MM.1S (cell line): ENCODE results near the gene LPCAT1.

ENCODE experiments used
- DNase-seq: peaks from one replicate; pipeline ENCODE4 v3.0.0-alpha.2; 2015
- H2AFZ ChIP-seq: fragments of 300-600 bp; sonication (generic); 2 replicates; pipeline ENCODE4 v1.6.0; 2016; ENCODE audit warnings: antibody characterized with exemption, low read length
- H3F3A ChIP-seq: fragments of 300-600 bp; sonication (generic); 2 replicates; pipeline ENCODE4 v1.6.1; 2016; ENCODE audit warnings: mild to moderate bottlenecking, antibody characterized with exemption, low read length, moderate library complexity, mixed read lengths; ENCODE audit not compliant: insufficient read depth
- H3K27ac ChIP-seq: fragments of 300-600 bp; sonication (generic); 2 replicates; pipeline ENCODE4 v1.5.1; 2016; ENCODE audit warnings: mild to moderate bottlenecking, low read length
- H3K27me3 ChIP-seq: fragments of 300-600 bp; sonication (generic); replicated peaks from 2 replicates; pipeline ENCODE4 v1.6.0; 2016; ENCODE audit warnings: low read length; ENCODE audit not compliant: insufficient read depth
- H3K36me3 ChIP-seq: fragments of 300-600 bp; sonication (generic); replicated peaks from 2 replicates; pipeline ENCODE4 v1.6.1; 2016; ENCODE audit warnings: mild to moderate bottlenecking, low read length, mixed read lengths; ENCODE audit not compliant: insufficient read depth
- H3K4me1 ChIP-seq: fragments of 300-600 bp; sonication (generic); 2 replicates; pipeline ENCODE4 v1.6.1; 2016; ENCODE audit warnings: low read length, mixed read lengths
- H3K4me2 ChIP-seq: fragments of 300-600 bp; sonication (generic); 2 replicates; pipeline ENCODE4 v1.6.0; 2016; ENCODE audit warnings: low read depth, low read length
- H3K4me3 ChIP-seq: fragments of 300-600 bp; sonication (generic); 2 replicates; pipeline ENCODE4 v1.5.1; 2016; ENCODE audit warnings: low read length, mixed read lengths
- H3K79me2 ChIP-seq: fragments of 300-600 bp; sonication (generic); 2 replicates; pipeline ENCODE4 v1.6.1; 2016; ENCODE audit warnings: mixed run types, low read length, mixed read lengths
- H3K9ac ChIP-seq: fragments of 300-600 bp; sonication (generic); 2 replicates; pipeline ENCODE4 v1.6.1; 2016; ENCODE audit warnings: low read length, mixed read lengths
- H3K9me2 ChIP-seq: fragments of 300-600 bp; sonication (generic); replicated peaks from 2 replicates; pipeline ENCODE4 v1.6.1; 2016; ENCODE audit warnings: mild to moderate bottlenecking, low read length, mixed read lengths; ENCODE audit not compliant: insufficient read depth
- H3K9me3 ChIP-seq: fragments of 300-600 bp; sonication (generic); replicated peaks from 2 replicates; pipeline ENCODE4 v1.6.1; 2016; ENCODE audit warnings: mild to moderate bottlenecking, low read length, mixed read lengths; ENCODE audit not compliant: insufficient read depth
- H4K20me1 ChIP-seq: fragments of 300-600 bp; sonication (generic); 2 replicates; pipeline ENCODE4 v1.6.1; 2016; ENCODE audit warnings: mild to moderate bottlenecking, low read length, moderate library complexity, mixed read lengths; ENCODE audit not compliant: insufficient read depth
- EZH2 ChIP-seq: fragments of 300-600 bp; sonication (generic); optimal IDR thresholded peaks from 2 replicates; pipeline ENCODE3; 2017; ENCODE audit warnings: low read depth, mild to moderate bottlenecking, antibody characterized with exemption, low read length, mixed read lengths
- EZH2phosphoT487 ChIP-seq: fragments of 300-600 bp; sonication (generic); IDR thresholded peaks from 2 replicates; pipeline ENCODE4 v1.6.1; 2018; ENCODE audit warnings: antibody characterized with exemption, low read length
- TF ChIP-seq, protein P1 (sequence below): fragments of 300-600 bp; sonication (generic); IDR thresholded peaks from 2 replicates; pipeline ENCODE4 v1.5.1; 2016; ENCODE audit warnings: antibody characterized with exemption, low read length, mixed read lengths

The LPCAT1 gene

DNA sequence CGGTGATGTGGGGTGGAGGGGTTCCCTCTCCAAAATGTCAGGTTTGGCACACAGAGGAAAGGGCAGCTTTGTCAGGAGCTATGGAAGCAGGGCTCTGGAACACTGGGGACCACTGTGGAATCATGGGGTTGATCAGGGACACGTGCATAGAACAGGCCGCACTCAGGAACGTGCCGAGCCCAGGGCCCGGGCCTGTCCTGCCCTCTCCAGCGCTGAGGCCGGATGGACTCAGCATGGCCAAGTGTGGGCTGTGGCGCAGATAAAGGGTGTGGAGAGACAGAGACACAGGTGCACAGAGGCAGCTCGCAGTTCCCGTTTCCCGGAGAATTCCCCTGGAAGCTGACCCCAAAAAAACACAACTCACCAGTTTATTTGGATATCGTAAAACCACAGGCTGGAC, 40.7 kb downstream of the LPCAT1 start:
- Histone ChIP-seq H3K36me3 (peaks cover 8% of the 10 kb centered on the region; the same call in 1 of the 2 replicates), H3K4me3 (no peak overlapping the region), H3K27me3 (no peaks in the 10 kb centered on the region), H3K4me2 (no peak overlapping the region), H3K79me2 (peaks cover 50% of the 10 kb centered on the region), H3F3A (no peaks in the 10 kb centered on the region), H3K9me2 (no peaks in the 10 kb centered on the region), H3K9ac (no peak overlapping the region), H3K4me1 (no peaks in the 10 kb centered on the region), H2AFZ (no peak overlapping the region), H3K27ac (no peak overlapping the region), H4K20me1 (no peaks in the 10 kb centered on the region), H3K9me3 (no peaks in the 10 kb centered on the region)
- TF ChIP-seq EZH2 = no peak
- TF ChIP-seq, protein P1, sequence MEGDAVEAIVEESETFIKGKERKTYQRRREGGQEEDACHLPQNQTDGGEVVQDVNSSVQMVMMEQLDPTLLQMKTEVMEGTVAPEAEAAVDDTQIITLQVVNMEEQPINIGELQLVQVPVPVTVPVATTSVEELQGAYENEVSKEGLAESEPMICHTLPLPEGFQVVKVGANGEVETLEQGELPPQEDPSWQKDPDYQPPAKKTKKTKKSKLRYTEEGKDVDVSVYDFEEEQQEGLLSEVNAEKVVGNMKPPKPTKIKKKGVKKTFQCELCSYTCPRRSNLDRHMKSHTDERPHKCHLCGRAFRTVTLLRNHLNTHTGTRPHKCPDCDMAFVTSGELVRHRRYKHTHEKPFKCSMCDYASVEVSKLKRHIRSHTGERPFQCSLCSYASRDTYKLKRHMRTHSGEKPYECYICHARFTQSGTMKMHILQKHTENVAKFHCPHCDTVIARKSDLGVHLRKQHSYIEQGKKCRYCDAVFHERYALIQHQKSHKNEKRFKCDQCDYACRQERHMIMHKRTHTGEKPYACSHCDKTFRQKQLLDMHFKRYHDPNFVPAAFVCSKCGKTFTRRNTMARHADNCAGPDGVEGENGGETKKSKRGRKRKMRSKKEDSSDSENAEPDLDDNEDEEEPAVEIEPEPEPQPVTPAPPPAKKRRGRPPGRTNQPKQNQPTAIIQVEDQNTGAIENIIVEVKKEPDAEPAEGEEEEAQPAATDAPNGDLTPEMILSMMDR = no peak
- TF ChIP-seq EZH2phosphoT487 = no peak
- no peak for DNase-seq

DNA sequence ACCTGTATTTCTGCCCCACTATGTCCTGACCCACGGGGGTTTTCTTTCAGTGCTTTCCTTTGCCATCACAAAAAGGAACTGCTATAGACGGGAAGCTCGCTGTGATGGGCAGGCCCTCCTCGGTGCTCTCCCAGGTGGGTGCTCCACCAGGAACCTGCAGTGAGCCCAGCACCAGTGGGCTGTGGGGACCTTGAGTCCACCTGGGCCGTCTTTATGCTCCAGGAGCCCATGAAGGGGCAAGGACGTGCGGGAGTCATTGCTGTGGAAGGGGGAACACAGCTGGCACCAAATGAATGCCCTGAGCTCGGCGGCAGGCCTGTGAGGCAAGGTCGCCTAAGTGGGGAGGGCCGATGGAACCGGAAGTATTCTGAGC, 41.8 kb downstream of the LPCAT1 start:
- no peaks in the 10 kb centered on the region for H3K9me3 ChIP-seq
- no peaks in the 10 kb centered on the region for H3K4me1 ChIP-seq
- H3K27ac ChIP-seq = no peak overlapping the region
- DNase-seq = no peak
- no peak overlapping the region for H3K4me2 ChIP-seq
- H3K79me2 ChIP-seq = peaks cover 39% of the 10 kb centered on the region
- H3K36me3 ChIP-seq = peaks cover 8% of the 10 kb centered on the region; the same call in 1 of the 2 replicates
- H4K20me1 ChIP-seq = no peaks in the 10 kb centered on the region
- H3K9ac ChIP-seq = no peak overlapping the region
- no peaks in the 10 kb centered on the region for H3K9me2 ChIP-seq
- no peak overlapping the region for H3K4me3 ChIP-seq
- no peak for TF ChIP-seq EZH2
- TF ChIP-seq, protein P1 = no peak
- no peak for TF ChIP-seq EZH2phosphoT487
- no peaks in the 10 kb centered on the region for H3K27me3 ChIP-seq
- H2AFZ ChIP-seq = no peak overlapping the region
- no peaks in the 10 kb centered on the region for H3F3A ChIP-seq

DNA sequence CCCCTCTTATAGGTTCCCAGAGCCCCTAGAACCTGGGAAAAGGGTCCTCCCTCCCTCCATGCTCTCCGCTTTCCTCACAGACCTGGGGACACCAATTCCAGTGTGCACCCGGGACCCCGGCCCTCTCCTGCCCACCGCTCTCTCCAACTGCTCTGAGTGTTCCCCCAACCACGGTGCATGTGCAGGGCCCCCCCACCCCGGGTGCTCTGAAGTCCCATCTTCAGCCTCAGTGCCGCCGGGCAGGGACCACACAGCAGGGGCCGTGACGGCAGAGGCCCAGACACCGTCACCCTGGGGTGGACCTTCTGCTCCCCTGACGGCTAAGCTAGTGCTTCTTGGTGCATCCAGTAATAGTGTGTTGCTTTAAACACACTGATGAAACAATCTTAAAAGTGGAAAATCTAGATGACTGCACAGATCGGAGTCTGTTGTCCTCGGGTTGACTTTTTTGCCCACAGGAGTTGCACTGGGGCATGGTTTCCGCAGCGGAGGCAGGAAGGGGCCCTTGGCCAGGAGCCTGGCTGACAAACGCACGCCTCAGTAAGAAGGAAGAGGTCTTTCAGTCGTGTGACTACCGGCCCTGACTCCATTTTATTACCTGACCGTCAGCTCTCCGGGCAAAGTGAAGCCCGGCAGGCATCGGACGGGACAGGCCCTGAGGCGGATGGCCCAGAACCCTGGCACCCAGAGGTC, 42.3 kb downstream of the LPCAT1 start:
- Histone ChIP-seq H3K27ac (no peak overlapping the region), H3K4me2 (no peak overlapping the region), H3K27me3 (no peaks in the 10 kb centered on the region), H3K36me3 (peaks cover 8% of the 10 kb centered on the region; the same call in 1 of the 2 replicates), H2AFZ (no peak overlapping the region), H3K79me2 (peaks cover 34% of the 10 kb centered on the region), H3K4me1 (no peaks in the 10 kb centered on the region), H3K9me2 (no peaks in the 10 kb centered on the region), H3F3A (no peaks in the 10 kb centered on the region), H3K9me3 (no peaks in the 10 kb centered on the region), H4K20me1 (no peaks in the 10 kb centered on the region), H3K4me3 (no peak overlapping the region), H3K9ac (no peak overlapping the region)
- DNase-seq = no peak
- TF ChIP-seq EZH2 (no peak), EZH2phosphoT487 (no peak)
- TF ChIP-seq, protein P1 = no peak
